ENCODE data around the gene USHBP1. TPM values are rescaled to one million over a fixed set of nuclear protein-coding genes. Genes with fewer than 3 reads are reported as not detected.
"Not testable (repeated sequence)": the region's sequence is repeated elsewhere in the genome, so short reads cannot be mapped to it uniquely, and the experiment has no call there.

USHBP1 gene
- total and polyA plus RNA-seq, 3 donors from 2014 or later = 2.0 to 5.6 (median 2.6) TPM

GRCh38 chr19:17296273-17296672 lies 31.7 kb upstream of the USHBP1 start:
- H3K27me3 ChIP-seq = no peaks in the 10 kb centered on the region
- no peaks in the 10 kb centered on the region for H3K36me3 ChIP-seq (ENCODE audit: low read depth, missing control alignments)
- H3K27ac ChIP-seq = no peak overlapping the region
- intact Hi-C loops (cut with DNase I; ENCODE audit: low total_unique reads) = no loop called here
- no peak overlapping the region for H3K4me3 ChIP-seq
- TF ChIP-seq POLR2A (IDR thresholded peaks at IDR 0.05) = no peak
- H3K9me3 ChIP-seq = no peaks in the 10 kb centered on the region
- 60 to 67% methylated on average over 4 of the region's 4 CpGs for WGBS, 2 donors
- DNase-seq = no peak
- peaks cover 4% of the 10 kb centered on the region for H3K4me1 ChIP-seq

GRCh38 chr19:17295551-17295950 lies 31.0 kb upstream of the USHBP1 start:
- H3K36me3 ChIP-seq (ENCODE audit: low read depth, missing control alignments); H3K27me3 ChIP-seq; DNase-seq; H3K4me3 ChIP-seq; H3K9me3 ChIP-seq; H3K27ac ChIP-seq; intact Hi-C loops (cut with DNase I; ENCODE audit: low total_unique reads); H3K4me1 ChIP-seq: not testable (repeated sequence)
- WGBS, 2 donors = 83% methylated on average over 6 of the region's 6 CpGs

- no peaks in the 10 kb centered on the region for H3K36me3 ChIP-seq (ENCODE audit: low read depth, missing control alignments)
- TF ChIP-seq POLR2A (IDR thresholded peaks at IDR 0.05) = no peak
- no peaks in the 10 kb centered on the region for H3K4me1 ChIP-seq
- DNase-seq = peak; percentile 68
- WGBS, 2 donors = 32 to 72% methylated on average over 17 to 48 of the region's 48 CpGs
- no peaks in the 10 kb centered on the region for H3K9me3 ChIP-seq
- no peaks in the 10 kb centered on the region for H3K27me3 ChIP-seq
- H3K27ac ChIP-seq = no peak overlapping the region
- intact Hi-C loops (cut with DNase I; ENCODE audit: low total_unique reads) = no loop called here
- peak overlapping the region in 1 of 2 donors; percentile 23 for H3K4me3 ChIP-seq
These were observed 29.7 kb upstream of the USHBP1 start for GRCh38 chr19:17294051-17294891.

- Histone ChIP-seq H3K36me3 (ENCODE audit: low read depth, missing control alignments) (no peaks in the 10 kb centered on the region), H3K9me3 (no peaks in the 10 kb centered on the region), H3K27me3 (no peaks in the 10 kb centered on the region), H3K4me1 (no peaks in the 10 kb centered on the region), H3K4me3 (no peak overlapping the region), H3K27ac (no peak overlapping the region)
- intact Hi-C loops (cut with DNase I; ENCODE audit: low total_unique reads) = no loop called here
- TF ChIP-seq CTCF (IDR thresholded peaks at IDR 0.05) = no peak
- TF ChIP-seq POLR2A (IDR thresholded peaks at IDR 0.05) = no peak
- 47 to 72% methylated on average over 14 of the region's 14 CpGs for WGBS, 2 donors
- no peak for DNase-seq
These were observed 29.1 kb upstream of the USHBP1 start for GRCh38 chr19:17293605-17294004.

- no peaks in the 10 kb centered on the region for H3K27me3 ChIP-seq
- H3K9me3 ChIP-seq = no peaks in the 10 kb centered on the region
- intact Hi-C loops (cut with DNase I; ENCODE audit: low total_unique reads) = no loop called here
- peak; percentile 53 for DNase-seq
- H3K36me3 ChIP-seq (ENCODE audit: low read depth, missing control alignments) = no peaks in the 10 kb centered on the region
- no peaks in the 10 kb centered on the region for H3K4me1 ChIP-seq
- WGBS, 2 donors = 43% methylated on average over 6 to 36 of the region's 46 CpGs
- no peak overlapping the region for H3K27ac ChIP-seq
- H3K4me3 ChIP-seq = peak overlapping the region in 1 of 2 donors; percentile 33
- peak in 2 of 3 experiments; percentile 15 to 17 for TF ChIP-seq CTCF (IDR thresholded peaks at IDR 0.05)
- TF ChIP-seq POLR2A (IDR thresholded peaks at IDR 0.05) = no peak
These were observed 27.9 kb upstream of the USHBP1 start for GRCh38 chr19:17292301-17293074.

GRCh38 chr19:17289489-17289888 lies 24.9 kb upstream of the USHBP1 start:
- Histone ChIP-seq H3K27me3 (no peaks in the 10 kb centered on the region), H3K9me3 (no peaks in the 10 kb centered on the region), H3K4me3 (no peak overlapping the region), H3K4me1 (no peaks in the 10 kb centered on the region), H3K27ac (no peak overlapping the region), H3K36me3 (ENCODE audit: low read depth, missing control alignments) (no peaks in the 10 kb centered on the region)
- intact Hi-C loops (cut with DNase I; ENCODE audit: low total_unique reads) = loop anchor here (10.0 kb wide), 1 partner anchor 225 kb away; no protein-coding TSS in a partner anchor
- WGBS, 2 donors = 10 to 14% methylated on average over 10 to 22 of the region's 22 CpGs
- TF ChIP-seq CTCF (IDR thresholded peaks at IDR 0.05) = no peak
- TF ChIP-seq POLR2A (IDR thresholded peaks at IDR 0.05) = no peak
- DNase-seq = peak; percentile 82

Measured in testis (tissue), 3 donors.